CD4-positive, alpha-beta T cell treated with Interleukin-4 for 1 hour (primary cell): ENCODE data around the gene PROM2.

Source experiments
- DNase-seq, 2 donors: peaks; one replicate each; pipeline ENCODE4 v3.0.0-alpha.2; 2020 to 2022

Gene PROM2

GRCh38 chr2:95325590-95326432, 51.6 kb downstream of the PROM2 start:
- no peak for DNase-seq

DNA sequence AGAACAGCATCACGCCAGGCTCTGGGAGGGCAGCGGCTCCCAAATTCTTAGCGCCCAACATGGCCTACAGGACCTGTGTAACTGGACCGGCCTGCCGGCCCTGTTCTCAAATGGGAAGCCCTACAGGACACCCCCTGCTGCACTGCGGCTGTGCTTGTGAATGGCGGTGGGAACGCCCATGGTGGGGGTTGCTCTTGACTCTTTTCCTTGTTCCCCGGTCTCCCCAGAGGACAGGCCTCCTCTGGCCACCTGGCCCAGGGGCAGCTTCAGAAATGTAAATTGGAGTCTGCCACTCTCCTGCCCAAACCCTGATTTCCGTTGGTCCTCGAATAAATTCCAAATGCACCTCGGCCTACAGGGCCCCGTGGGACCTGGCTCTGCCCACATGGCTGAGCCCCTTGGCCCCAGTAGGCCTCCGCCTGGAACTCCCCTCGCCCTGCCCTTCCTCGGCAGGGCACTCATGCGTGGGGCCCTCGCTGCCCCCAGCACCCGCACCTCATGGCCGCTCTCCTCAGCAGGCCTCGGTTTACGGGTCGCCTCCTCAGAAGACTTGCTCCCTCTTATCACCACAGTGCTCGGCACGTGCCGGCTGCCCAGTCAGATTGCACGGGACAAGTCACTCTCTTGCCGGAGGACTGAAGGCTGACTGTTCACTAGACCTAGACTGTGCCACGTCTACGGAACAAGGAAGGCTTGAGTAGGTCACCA, 52.3 kb downstream of the PROM2 start:
- no peak for DNase-seq

- DNase-seq, result no peak
Measured at GRCh38 chr2:95327861-95328260, 53.6 kb downstream of the PROM2 start.

DNA sequence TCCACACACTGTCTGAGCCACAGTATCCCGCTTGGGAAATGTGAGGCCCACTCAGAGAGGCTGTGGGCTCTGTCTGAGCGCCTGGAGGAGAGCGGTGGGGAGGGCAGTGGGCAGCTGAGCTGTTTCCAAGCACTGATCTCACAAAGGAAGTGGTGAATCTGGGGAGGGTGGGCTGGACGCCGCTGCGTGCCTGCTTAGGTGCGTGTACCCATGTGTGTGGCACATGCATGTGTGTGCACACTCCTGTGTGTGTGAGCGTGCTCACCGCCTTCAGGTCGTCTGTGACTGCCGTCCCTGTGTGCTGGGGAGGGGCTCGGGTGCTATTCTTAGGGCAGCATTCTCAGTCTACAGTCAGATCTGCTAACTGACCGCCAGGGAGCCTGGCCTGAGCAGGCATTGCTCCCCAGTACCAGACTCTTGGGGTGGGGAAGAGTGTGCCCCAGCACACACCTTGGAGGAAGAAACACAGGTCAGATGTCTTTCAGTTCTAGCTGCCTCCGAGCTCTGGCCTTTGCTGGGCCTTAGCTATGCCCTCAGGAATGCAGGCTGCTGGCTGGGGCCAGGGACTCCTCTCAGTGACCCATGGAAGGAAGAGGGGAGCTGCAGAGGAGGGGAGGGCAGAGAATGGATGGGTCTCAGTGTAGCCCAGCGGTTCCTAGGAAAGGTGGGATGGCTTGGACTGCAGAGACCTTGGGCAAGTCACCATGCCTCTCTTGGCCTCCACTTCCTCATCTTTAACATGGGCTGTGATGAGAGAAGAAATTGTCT, 54.3 kb downstream of the PROM2 start:
- DNase-seq, result no peak

GRCh38 chr2:95329401-95329800, 55.2 kb downstream of the PROM2 start:
- DNase-seq, result no peak

GRCh38 chr2:95329891-95330793, 55.9 kb downstream of the PROM2 start:
- DNase-seq, result no peak

- no peak for DNase-seq
Measured at GRCh38 chr2:95330794-95331338, 56.6 kb downstream of the PROM2 start.

GRCh38 chr2:95331606-95332005, 57.4 kb downstream of the PROM2 start:
- no peak for DNase-seq

- DNase-seq, result no peak
Measured at GRCh38 chr2:95332036-95332435, 57.8 kb downstream of the PROM2 start.

DNA sequence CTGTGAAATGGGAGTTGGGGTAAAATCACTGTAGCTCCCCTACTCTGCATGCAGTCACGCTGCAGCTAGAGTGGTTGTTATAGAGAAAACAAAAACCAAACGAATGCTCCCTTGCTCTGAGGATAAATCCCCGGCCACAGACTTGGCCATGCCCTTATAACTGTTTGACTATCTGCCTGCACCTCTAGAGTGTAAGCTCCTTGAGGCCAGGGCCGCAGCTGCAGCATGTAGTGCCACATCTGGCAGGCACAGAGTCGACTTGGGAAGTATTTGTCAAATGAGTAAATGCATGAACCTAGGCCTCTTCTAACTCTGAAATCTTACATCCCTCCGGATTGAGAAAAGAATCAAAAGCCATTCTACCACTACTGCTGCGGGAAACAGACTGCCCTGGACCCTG, 58.8 kb downstream of the PROM2 start:
- no peak for DNase-seq

- DNase-seq, result no peak
Measured at GRCh38 chr2:95333888-95334338, 59.7 kb downstream of the PROM2 start.

- DNase-seq, result no peak
Measured at GRCh38 chr2:95334916-95335641, 60.8 kb downstream of the PROM2 start.

- DNase-seq, result no peak
Measured at GRCh38 chr2:95336406-95336805, 62.2 kb downstream of the PROM2 start.

DNA sequence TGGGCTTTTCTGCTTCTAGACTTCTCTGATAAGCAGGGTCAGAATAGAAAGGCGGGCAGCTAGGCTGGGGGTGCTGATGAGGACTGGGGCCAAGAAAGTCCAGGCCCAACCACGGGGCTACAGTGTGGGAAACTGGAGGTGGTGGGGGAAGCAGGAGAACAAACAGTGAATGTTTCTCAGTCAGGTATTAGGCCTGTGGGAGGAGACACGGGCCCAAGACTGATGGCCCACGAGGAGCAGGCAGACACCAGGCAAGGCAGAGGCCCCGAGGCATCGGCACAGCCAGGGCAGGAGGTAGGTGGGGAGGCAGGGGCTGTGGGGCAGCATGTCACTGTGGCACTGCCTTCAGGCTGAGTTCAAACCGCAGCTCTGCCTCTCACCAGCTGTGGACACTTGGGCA, 63.6 kb downstream of the PROM2 start:
- DNase-seq, result no peak
